ENCODE results near the gene MUC5AC.

MUC5AC gene

GRCh38 chr11:1129611-1130160 is 28.1 kb upstream of the MUC5AC start:
- TF ChIP-seq CTCF (IDR thresholded peaks at IDR 0.05; ENCODE audit: low read depth, low read length): no peak
- H3K4me3 ChIP-seq (ENCODE audit: low read length): no peak overlapping the region
- H3K4me2 ChIP-seq (ENCODE audit: low read length): no peak overlapping the region
- no peaks in the 10 kb centered on the region; the same call in 1 of the 2 replicates for H3K9me3 ChIP-seq (ENCODE audit: insufficient read depth, low read length)
- no peaks in the 10 kb centered on the region for H4K20me1 ChIP-seq (ENCODE audit: insufficient read depth, low read length)
- no peaks in the 10 kb centered on the region for H3K36me3 ChIP-seq (replicated peaks; ENCODE audit: low read depth, low read length)
- H3K27ac ChIP-seq (ENCODE audit: low read length): no peak overlapping the region
- H3K4me1 ChIP-seq (ENCODE audit: low read length): no peaks in the 10 kb centered on the region
- no peak overlapping the region for H2AFZ ChIP-seq (ENCODE audit: low read depth, low read length)
- no peak overlapping the region for H3K9ac ChIP-seq (ENCODE audit: low read length)
- no peaks in the 10 kb centered on the region for H3K79me2 ChIP-seq (ENCODE audit: low read length)
- peaks cover 9% of the 10 kb centered on the region; the same call in 1 of the 2 replicates for H3K27me3 ChIP-seq (ENCODE audit: low read depth, low read length)

GRCh38 chr11:1130276-1131032 is 27.3 kb upstream of the MUC5AC start:
- Histone ChIP-seq H2AFZ (ENCODE audit: low read depth, low read length) (no peak overlapping the region), H3K4me1 (ENCODE audit: low read length) (no peaks in the 10 kb centered on the region), H3K27ac (ENCODE audit: low read length) (no peak overlapping the region), H3K4me2 (ENCODE audit: low read length) (no peak overlapping the region), H4K20me1 (ENCODE audit: insufficient read depth, low read length) (no peaks in the 10 kb centered on the region), H3K36me3 (replicated peaks; ENCODE audit: low read depth, low read length) (no peaks in the 10 kb centered on the region), H3K27me3 (ENCODE audit: low read depth, low read length) (peaks cover 16% of the 10 kb centered on the region; the same call in 1 of the 2 replicates), H3K9ac (ENCODE audit: low read length) (no peak overlapping the region), H3K9me3 (ENCODE audit: insufficient read depth, low read length) (no peaks in the 10 kb centered on the region; the same call in 1 of the 2 replicates), H3K79me2 (ENCODE audit: low read length) (no peaks in the 10 kb centered on the region), H3K4me3 (ENCODE audit: low read length) (no peak overlapping the region)
- TF ChIP-seq EZH2phosphoT487 (IDR thresholded peaks at IDR 0.05; ENCODE audit: low read depth) (no peak), CTCF (IDR thresholded peaks at IDR 0.05; ENCODE audit: low read depth, low read length) (no peak)

- H3K4me3 ChIP-seq (ENCODE audit: low read length): no peak overlapping the region
- H3K4me1 ChIP-seq (ENCODE audit: low read length): no peaks in the 10 kb centered on the region
- no peak overlapping the region for H2AFZ ChIP-seq (ENCODE audit: low read depth, low read length)
- no peaks in the 10 kb centered on the region for H3K79me2 ChIP-seq (ENCODE audit: low read length)
- H3K9ac ChIP-seq (ENCODE audit: low read length): no peak overlapping the region
- no peak overlapping the region for H3K27ac ChIP-seq (ENCODE audit: low read length)
- H3K27me3 ChIP-seq (ENCODE audit: low read depth, low read length): peaks cover 18% of the 10 kb centered on the region; the same call in 1 of the 2 replicates
- H3K9me3 ChIP-seq (ENCODE audit: insufficient read depth, low read length): no peaks in the 10 kb centered on the region; the same call in 1 of the 2 replicates
- no peaks in the 10 kb centered on the region for H4K20me1 ChIP-seq (ENCODE audit: insufficient read depth, low read length)
- no peaks in the 10 kb centered on the region for H3K36me3 ChIP-seq (replicated peaks; ENCODE audit: low read depth, low read length)
- TF ChIP-seq CTCF (IDR thresholded peaks at IDR 0.05; ENCODE audit: low read depth, low read length): no peak
- TF ChIP-seq EZH2phosphoT487 (IDR thresholded peaks at IDR 0.05; ENCODE audit: low read depth): no peak
- H3K4me2 ChIP-seq (ENCODE audit: low read length): no peak overlapping the region
Observed at GRCh38 chr11:1131033-1131911, 26.5 kb upstream of the MUC5AC start.
